ENCODE data around the gene EXOC3L1. TPM values are rescaled to one million over a fixed set of nuclear protein-coding genes. Genes with fewer than 3 reads are reported as not detected.

The EXOC3L1 gene
- total and polyA plus RNA-seq, 2 of the 13 experiments (the other 11 are each of a cell fraction or from before 2014, with no cell fraction given) = 0.12 TPM; not detected in 1

- Histone ChIP-seq H2AFZ (ENCODE audit: low read length) (peak overlapping the region; percentile 24), H3K9ac (ENCODE audit: insufficient read depth, low read depth, low read length) (peak overlapping the region; percentile 75), H3K79me2 (ENCODE audit: insufficient read depth, low read length) (no peaks in the 10 kb centered on the region), H3K36me3 (replicated peaks in 1 of 2; ENCODE audit: control insufficient read depth in 1 of 2, insufficient read depth in 2 of 2, low read length in 2 of 2) (no peaks in the 10 kb centered on the region; a peak in 1 of 5 replicates), H3K4me2 (ENCODE audit: low read depth, low read length) (peak overlapping the region; percentile 99), H3K4me3 (replicated peaks in 1 of 3; ENCODE audit: insufficient read depth in 1 of 3, low read depth in 2 of 3, low read length in 3 of 3) (peak overlapping the region; percentile 65 to 78 (median 67)), H4K20me1 (ENCODE audit: insufficient read depth, low read length) (no peaks in the 10 kb centered on the region), H3K27ac (ENCODE audit: extremely low read length, insufficient read depth, low read length) (peak overlapping the region; percentile 71), H3K27me3 (ENCODE audit: control insufficient read depth in 1 of 2, insufficient read depth in 2 of 2, low read length in 2 of 2) (peaks cover 3 to 29% of the 10 kb centered on the region in 2 experiments; a peak in 4 of 5 replicates), H3K9me3 (ENCODE audit: low read length) (no peaks in the 10 kb centered on the region), H3K4me1 (ENCODE audit: insufficient read depth, low read length) (peaks cover 62% of the 10 kb centered on the region)
- ATAC-seq = peak; percentile 12
- BruUV-seq (replicated peaks) = TSS peak; percentile 64
- FAIRE-seq = no peak
- ChIA-PET POLR2A (interaction anchor here (0.7 to 3.4 kb wide), 23 partner anchors 11 to 341 kb away, joined by 3 to 54 read pairs (median 4); partner anchors contain the start of genes B3GNT9, CBFB, E2F4 and EXOC3L1), CTCF (ENCODE audit: low intra/inter-chr PET ratio, low total read pairs) (interaction anchor here (0.7 to 1.5 kb wide), 2 partner anchors 11 to 13 kb away, joined by 3 to 4 read pairs; partner anchors contain the start of genes FBXL8, MATCAP1 and TRADD)
- in situ Hi-C loops (cut with HindIII; ENCODE audit: extremely low pct_ligation_motif_present, low pct_unique_long_range_greater_than_20kb) = no loop called here
- 3% methylated on average over 13 of the region's 14 CpGs for WGBS (ENCODE audit: low lambda C conversion rate)
- intact Hi-C loops (cut with micrococcal nuclease; ENCODE audit: unreplicated experiment) = loop anchor here (1.0 kb wide), 2 partner anchors 12 to 194 kb away; partner anchors contain the start of gene MATCAP1
- DNase-seq (ENCODE audit: low spot score) = peak; percentile 45
- no peak for TF ChIP-seq KLF13 (CRISPR knock-in tag; IDR thresholded peaks at IDR 0.05)
- TF ChIP-seq ZBTB33 (CRISPR knock-in tag; IDR thresholded peaks at IDR 0.05) = no peak
- no peak; the same call in 1 of the 2 replicates for TF ChIP-seq KDM1A (CRISPR knock-in tag; IDR thresholded peaks at IDR 0.05)
- TF ChIP-seq ZNF761 (CRISPR knock-in tag; conservative IDR thresholded peaks at IDR 0.05) = no peak
- TF ChIP-seq KDM4B (CRISPR knock-in tag; IDR thresholded peaks at IDR 0.05) = peak; percentile 22; the same call in 1 of the 2 replicates
- TF ChIP-seq LCORL (IDR thresholded peaks at IDR 0.05) = no peak
- TF ChIP-seq LCORL (CRISPR knock-in tag; IDR thresholded peaks at IDR 0.05) = no peak
- TF ChIP-seq PREB (CRISPR knock-in tag; IDR thresholded peaks at IDR 0.05) = peak; percentile 50; the same call in 1 of the 2 replicates
- peak; percentile 14 for TF ChIP-seq RARA (CRISPR knock-in tag; IDR thresholded peaks at IDR 0.05)
- no peak for TF ChIP-seq ZNF83 (CRISPR knock-in tag; IDR thresholded peaks at IDR 0.05; ENCODE audit: borderline replicate concordance)
- TF ChIP-seq ZNF879 (CRISPR knock-in tag; IDR thresholded peaks at IDR 0.05) = 0 out of 2 replicates have a peak, but pooled peaks have one; percentile 80
- peak; percentile 52 for TF ChIP-seq SALL1 (CRISPR knock-in tag; IDR thresholded peaks at IDR 0.05)
- peak; percentile 40; the same call in 1 of the 2 replicates for TF ChIP-seq MED1 (CRISPR knock-in tag; IDR thresholded peaks at IDR 0.05)
- TF ChIP-seq ZNF557 (CRISPR knock-in tag; IDR thresholded peaks at IDR 0.05) = no peak; the same call in 1 of the 2 replicates
- TF ChIP-seq ZNF570 (CRISPR knock-in tag; IDR thresholded peaks at IDR 0.05; ENCODE audit: borderline replicate concordance) = no peak
- peak; percentile 27; the same call in 1 of the 2 replicates for TF ChIP-seq SP2 (CRISPR knock-in tag; IDR thresholded peaks at IDR 0.05)
- TF ChIP-seq ZNF512B (CRISPR knock-in tag; IDR thresholded peaks at IDR 0.05; ENCODE audit: borderline replicate concordance) = peak; percentile 38; the same call in 1 of the 2 replicates
- no peak; the same call in 1 of the 2 replicates for TF ChIP-seq TSC22D2 (CRISPR knock-in tag; IDR thresholded peaks at IDR 0.05; ENCODE audit: borderline replicate concordance)
- TF ChIP-seq MEF2D (CRISPR knock-in tag; IDR thresholded peaks at IDR 0.05) = 0 out of 2 replicates have a peak, but pooled peaks have one; percentile 41
Observed at GRCh38 chr16:67170949-67171649, 18.8 kb downstream of the EXOC3L1 start.

Measured in HepG2 (cell line).